A549 (cell line): ENCODE results near the gene HAO2. TPM values are rescaled to one million over a fixed set of nuclear protein-coding genes. Genes with fewer than 3 reads are reported as not detected.

Experiments used
- ATAC-seq, 2 experiments: fragments of 200-7000 bp in 1 of 2; fragments of >200 bp in 1 of 2; cut with Nextera tagmentation in 1 of 2; cut with Tn5 transposase in 1 of 2; 3 replicates each; pipeline versions ENCODE4 v1.8.0 to v1.9.1; 2018 to 2020; ENCODE audit warnings: mild to moderate bottlenecking in 1 of 2, moderate library complexity in 1 of 2
- CTCF ChIA-PET: fragments of 300-600 bp; sonication (Branson Sonifier 250); formaldehyde crosslinking; extraction: SDS; loops from one replicate; lab custom pipeline; 2021; ENCODE audit warnings: antibody characterized with exemption, inconsistent platforms; lab: Yijun Ruan, JAX
- POLR2A ChIA-PET: fragments of 350-600 bp; formaldehyde crosslinking; extraction: SDS; loops from one replicate; lab custom pipeline; 2021; ENCODE audit warnings: antibody characterized with exemption, inconsistent platforms; lab: Yijun Ruan, JAX
- DNase-seq, 2 experiments: peaks; one replicate each; pipeline versions ENCODE4 v3.0.0 to v3.0.0-alpha.2; 2011 to 2016; ENCODE audit warnings: low read depth in 1 of 2, low spot score in 1 of 2
- FAIRE-seq: peaks from 2 replicates; lab custom pipeline; 2011; peaks lifted over from hg19 to GRCh38; lab: Jason Lieb, UNC
- H3K27ac ChIP-seq, 2 experiments: fragments of >200 bp; sonication (Bioruptor Twin); formaldehyde crosslinking; 3 replicates each; pipeline ENCODE4 v1.5.1; 2016 to 2017
- H3K4me1 ChIP-seq: fragments of >200 bp; sonication (Bioruptor Twin); formaldehyde crosslinking; 3 replicates; pipeline ENCODE4 v1.6.1; 2016
- H3K4me2 ChIP-seq: fragments of >200 bp; sonication (Bioruptor Twin); formaldehyde crosslinking; 3 replicates; pipeline ENCODE4 v1.6.1; 2016
- H3K4me3 ChIP-seq: fragments of >200 bp; sonication (Bioruptor Twin); formaldehyde crosslinking; 3 replicates; pipeline ENCODE4 v1.5.1; 2016
- H3K9me3 ChIP-seq: fragments of >200 bp; sonication (Bioruptor Twin); formaldehyde crosslinking; 3 replicates; pipeline ENCODE4 v1.6.1; 2016
- CBX8 ChIP-seq: fragments of 200-600 bp; sonication (generic); IDR thresholded peaks from 2 replicates; pipeline ENCODE4 v1.6.1; 2016
- CHD2 ChIP-seq: fragments of 150-350 bp; IDR thresholded peaks from 2 replicates; pipeline ENCODE4 v1.6.1; 2014; ENCODE audit warnings: low read length; ENCODE audit not compliant: partially characterized antibody
- CHD4 ChIP-seq: fragments of 200-600 bp; sonication (generic); IDR thresholded peaks from 2 replicates; pipeline ENCODE4 v1.6.1; 2016; ENCODE audit warnings: antibody characterized with exemption, mild to moderate bottlenecking, borderline replicate concordance
- EP300 ChIP-seq, 2 experiments: fragments of >200 bp; sonication (Bioruptor Twin); formaldehyde crosslinking; IDR thresholded peaks; 2 replicates in 1 of 2; 3 replicates in 1 of 2; pipeline ENCODE4 v1.6.1; 2016 to 2017
- ESRRA ChIP-seq: fragments of 150-350 bp; IDR thresholded peaks from 2 replicates; pipeline ENCODE4 v1.6.1; 2014; ENCODE audit warnings: mild to moderate bottlenecking, low read length, borderline replicate concordance
- FOSL2 ChIP-seq, 2 experiments: fragments of 450-650 bp in 1 of 2; fragments of >200 bp in 1 of 2; sonication (Bioruptor Twin) in 1 of 2; formaldehyde crosslinking; IDR thresholded peaks; 2 replicates each; pipeline versions ENCODE4 v1.5.0 to v1.6.1; 2016 to 2020; ENCODE audit warnings: mild to moderate bottlenecking in 1 of 2, moderate library complexity in 1 of 2
- GATA3 ChIP-seq: IDR thresholded peaks from 2 replicates; pipeline ENCODE4 v1.6.1; 2012; ENCODE audit warnings: borderline replicate concordance
- HEYL ChIP-seq: fragments of 250-450 bp; sonication (Bioruptor Pico); IDR thresholded peaks from 2 replicates; pipeline ENCODE4 v1.8.0; 2021; ENCODE audit warnings: mild to moderate bottlenecking, moderate library complexity
- HOXA7 ChIP-seq: fragments of 250-450 bp; sonication (Bioruptor Pico); IDR thresholded peaks from 2 replicates; pipeline ENCODE4 v1.5.0; 2020; ENCODE audit warnings: mild to moderate bottlenecking, moderate library complexity
- JUN ChIP-seq, 2 experiments: fragments of >200 bp; sonication (Bioruptor Twin); formaldehyde crosslinking; IDR thresholded peaks; 2 replicates in 1 of 2; 3 replicates in 1 of 2; pipeline ENCODE4 v1.6.1; 2016 to 2017
- JUNB ChIP-seq: fragments of >200 bp; sonication (Bioruptor Twin); formaldehyde crosslinking; IDR thresholded peaks from 2 replicates; pipeline ENCODE4 v1.6.1; 2016
- RAD21 ChIP-seq, 2 experiments: fragments of >200 bp in 1 of 2; sonication (Bioruptor Twin) in 1 of 2; formaldehyde crosslinking in 1 of 2; IDR thresholded peaks in 1 of 2; conservative IDR thresholded peaks in 1 of 2; 2 replicates in 1 of 2; 3 replicates in 1 of 2; pipeline ENCODE4 v1.6.1; 2012 to 2018; ENCODE audit warnings: inconsistent platforms in 1 of 2
- RARB ChIP-seq: fragments of 250-450 bp; sonication (Bioruptor Pico); IDR thresholded peaks from 2 replicates; pipeline ENCODE4 v1.8.0; 2021; ENCODE audit warnings: mild to moderate bottlenecking, moderate library complexity
- RCOR1 ChIP-seq: fragments of 150-350 bp; IDR thresholded peaks from 2 replicates; pipeline ENCODE4 v1.6.1; 2014; ENCODE audit warnings: antibody characterized with exemption, low read length, low read depth
- RNF2 ChIP-seq: fragments of 200-600 bp; sonication (generic); IDR thresholded peaks from 2 replicates; pipeline ENCODE4 v1.6.1; 2016; ENCODE audit warnings: low read depth, mild to moderate bottlenecking, antibody characterized with exemption, moderate library complexity, borderline replicate concordance
- SMC3 ChIP-seq: fragments of >200 bp; sonication (Bioruptor Twin); formaldehyde crosslinking; IDR thresholded peaks from 3 replicates; pipeline ENCODE4 v1.6.1; 2018; ENCODE audit warnings: inconsistent platforms
- ZSCAN20 ChIP-seq: fragments of 250-450 bp; sonication (Bioruptor Pico); IDR thresholded peaks from 2 replicates; pipeline ENCODE4 v1.8.0; 2022; ENCODE audit warnings: mild to moderate bottlenecking, moderate library complexity
- WGBS: methylation state at CpG from one replicate; pipeline ENCODE4 v1.1.6; 2017; ENCODE audit errors: missing lambda C conversion rate; 5-methylcytosine and 5-hydroxymethylcytosine counted together
- polyA plus RNA-seq, 4 experiments: library from polyadenylated mRNA; depleted of rRNA in 3 of 4; stranded (reverse); fragments of >200 nt; fragmentation: RNase III in 1 of 4; extraction: RNeasy Plus Mini Kit Qiagen cat#74134 plus additional on column Dnase treatment in 1 of 4; gene quantifications; 2 replicates in 3 of 4; 3 replicates in 1 of 4; pipeline ENCODE4 v1.2.3, GENCODE V29; 2011 to 2017
- TF ChIP-seq, protein P1 (sequence below): fragments of >200 bp; sonication (Bioruptor Twin); formaldehyde crosslinking; IDR thresholded peaks from 2 replicates; pipeline ENCODE4 v1.6.1; 2016
- TF ChIP-seq, protein P2 (sequence below): fragments of >200 bp; sonication (Bioruptor Twin); formaldehyde crosslinking; IDR thresholded peaks from 3 replicates; pipeline ENCODE4 v1.5.1; 2016
- TF ChIP-seq, protein P3 (sequence below): IDR thresholded peaks from 2 replicates; pipeline ENCODE4 v1.6.1; 2012
- TF ChIP-seq, protein P4 (sequence below): fragments of >200 bp; sonication (Bioruptor Twin); formaldehyde crosslinking; IDR thresholded peaks from 3 replicates; pipeline ENCODE4 v1.6.1; 2016

The HAO2 gene
- polyA plus RNA-seq, 2 of the 4 experiments (the other 2 are of a cell fraction): 0.05 to 0.10 TPM

DNA sequence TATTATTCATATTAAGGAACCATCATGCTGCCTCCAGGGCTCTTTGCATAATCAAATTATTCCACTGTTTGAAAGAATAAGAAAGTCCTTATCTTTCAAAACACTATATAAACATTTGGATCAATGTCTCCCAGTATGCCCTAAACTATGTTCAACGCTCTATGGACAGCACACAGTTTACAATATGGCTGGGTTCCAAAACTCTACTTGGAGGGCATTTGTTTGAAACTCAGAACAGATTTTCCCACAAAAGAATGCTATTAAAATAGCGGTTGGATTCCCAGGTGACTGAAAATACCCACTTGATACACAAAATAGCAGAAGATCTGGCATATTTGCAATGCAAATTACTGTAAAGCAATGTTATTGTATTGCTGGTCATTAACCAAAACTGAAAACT is 3.2 kb downstream of the HAO2 start:
- Histone ChIP-seq H3K4me2 (no peak overlapping the region), H3K4me1 (peaks cover 23% of the 10 kb centered on the region), H3K9me3 (no peaks in the 10 kb centered on the region), H3K4me3 (no peak overlapping the region), H3K27ac (no peak overlapping the region)
- WGBS: 32% methylated on average over 2 of the region's 2 CpGs
- ChIA-PET POLR2A (no interaction called here), CTCF (interaction anchor here (1.0 to 1.3 kb wide), 4 partner anchors 100 to 360 kb away, joined by 3 to 5 read pairs (median 4); no protein-coding TSS in a partner anchor)
- no peak for DNase-seq
- no peak for ATAC-seq
- FAIRE-seq: no peak
- TF ChIP-seq, protein P1, sequence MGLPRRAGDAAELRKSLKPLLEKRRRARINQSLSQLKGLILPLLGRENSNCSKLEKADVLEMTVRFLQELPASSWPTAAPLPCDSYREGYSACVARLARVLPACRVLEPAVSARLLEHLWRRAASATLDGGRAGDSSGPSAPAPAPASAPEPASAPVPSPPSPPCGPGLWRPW: no peak
- TF ChIP-seq ZSCAN20 (CRISPR knock-in tag) (no peak), ESRRA (no peak), GATA3 (no peak), HEYL (CRISPR knock-in tag) (no peak)

DNA sequence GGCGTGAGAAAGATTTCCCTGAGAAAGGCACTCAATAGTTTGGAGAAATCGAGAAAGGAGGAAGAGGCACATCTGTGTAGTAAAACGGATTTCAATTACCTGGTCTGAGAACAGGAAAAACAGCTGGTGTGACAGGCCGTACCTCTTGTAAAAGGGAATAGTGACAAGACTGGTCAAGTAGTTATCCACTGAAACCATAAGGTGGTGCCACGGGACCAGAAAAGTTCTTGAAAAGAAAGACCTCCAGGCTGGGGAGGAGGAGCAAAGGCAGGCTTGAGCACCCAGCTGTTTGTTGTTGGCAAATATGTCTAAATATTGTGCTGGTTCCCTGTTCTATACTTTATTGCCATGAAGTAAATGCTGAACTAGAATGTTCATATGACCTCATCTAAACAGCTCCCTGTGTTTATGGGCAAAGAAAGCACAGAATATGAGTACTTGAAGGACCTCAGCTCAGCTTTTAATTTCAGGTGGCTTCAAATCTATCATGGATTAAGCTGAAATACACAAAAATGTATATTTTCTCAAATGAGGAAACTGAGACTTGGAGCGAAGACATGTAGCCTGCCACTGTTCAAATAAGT is 4.0 kb downstream of the HAO2 start:
- DNase-seq: peak; percentile 46 to 51
- Histone ChIP-seq H3K27ac (peak overlapping the region; percentile 40 to 87; a peak in 4 of 6 replicates), H3K4me3 (no peak overlapping the region), H3K4me1 (peaks cover 23% of the 10 kb centered on the region), H3K4me2 (peak overlapping the region; percentile 70; the same call in 1 of the 3 replicates), H3K9me3 (no peaks in the 10 kb centered on the region)
- peak; percentile 47 to 78; a peak in 3 of 6 replicates for ATAC-seq
- TF ChIP-seq RNF2 (no peak), RCOR1 (no peak), RAD21 (conservative IDR thresholded peaks at IDR 0.05 in 1 of 2, IDR thresholded peaks at IDR 0.05 in 1 of 2) (peak; percentile 49 to 54; a peak in 4 of 5 replicates), CBX8 (no peak), RARB (CRISPR knock-in tag) (no peak), JUN (IDR thresholded peaks at IDR 0.05) (no peak)
- TF ChIP-seq, protein P2, sequence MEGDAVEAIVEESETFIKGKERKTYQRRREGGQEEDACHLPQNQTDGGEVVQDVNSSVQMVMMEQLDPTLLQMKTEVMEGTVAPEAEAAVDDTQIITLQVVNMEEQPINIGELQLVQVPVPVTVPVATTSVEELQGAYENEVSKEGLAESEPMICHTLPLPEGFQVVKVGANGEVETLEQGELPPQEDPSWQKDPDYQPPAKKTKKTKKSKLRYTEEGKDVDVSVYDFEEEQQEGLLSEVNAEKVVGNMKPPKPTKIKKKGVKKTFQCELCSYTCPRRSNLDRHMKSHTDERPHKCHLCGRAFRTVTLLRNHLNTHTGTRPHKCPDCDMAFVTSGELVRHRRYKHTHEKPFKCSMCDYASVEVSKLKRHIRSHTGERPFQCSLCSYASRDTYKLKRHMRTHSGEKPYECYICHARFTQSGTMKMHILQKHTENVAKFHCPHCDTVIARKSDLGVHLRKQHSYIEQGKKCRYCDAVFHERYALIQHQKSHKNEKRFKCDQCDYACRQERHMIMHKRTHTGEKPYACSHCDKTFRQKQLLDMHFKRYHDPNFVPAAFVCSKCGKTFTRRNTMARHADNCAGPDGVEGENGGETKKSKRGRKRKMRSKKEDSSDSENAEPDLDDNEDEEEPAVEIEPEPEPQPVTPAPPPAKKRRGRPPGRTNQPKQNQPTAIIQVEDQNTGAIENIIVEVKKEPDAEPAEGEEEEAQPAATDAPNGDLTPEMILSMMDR: peak; percentile 31; the same call in 2 of the 3 replicates
- ChIA-PET POLR2A (interaction anchor here (1.2 kb wide), 1 partner anchor 232 kb away, joined by 3 read pairs; the partner anchor contains the start of gene WARS2), CTCF (interaction anchor here (0.8 to 2.0 kb wide), 13 partner anchors 81 to 359 kb away, joined by 3 to 11 read pairs (median 4); no protein-coding TSS in a partner anchor)
- WGBS: 34% methylated on average over 6 of the region's 6 CpGs
- FAIRE-seq: no peak

DNA sequence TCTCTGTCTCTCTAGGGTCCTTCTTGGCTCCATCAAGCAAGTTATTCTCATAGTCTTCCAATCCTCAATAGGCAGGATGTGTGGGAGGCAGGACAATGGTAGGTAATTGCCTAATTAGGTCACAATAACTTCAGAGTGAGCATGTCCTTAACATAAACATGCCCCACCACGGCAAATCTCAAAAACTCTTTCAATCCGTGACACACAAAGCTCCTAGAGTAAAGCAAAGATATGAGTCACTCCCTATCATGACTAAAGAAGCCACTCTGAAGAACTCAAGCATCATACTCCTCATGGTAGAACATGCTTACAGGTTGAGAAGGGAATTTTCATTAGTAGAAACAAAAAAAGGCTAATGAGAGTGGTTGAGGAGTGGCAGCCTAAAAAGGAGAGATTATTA is 4.9 kb downstream of the HAO2 start:
- TF ChIP-seq SMC3 (no peak), FOSL2 (IDR thresholded peaks at IDR 0.05) (0 out of 2 replicates have a peak, but pooled peaks have one; percentile 9), FOSL2 (CRISPR knock-in tag; IDR thresholded peaks at IDR 0.05) (peak; percentile 52)
- ChIA-PET POLR2A (no interaction called here), CTCF (interaction anchor here (0.5 to 2.0 kb wide), 8 partner anchors 61 to 301 kb away, joined by 3 to 11 read pairs (median 4); no protein-coding TSS in a partner anchor)
- DNase-seq (peak; percentile 24 to 29), ATAC-seq (peak; percentile 81 to 84), FAIRE-seq (no peak)
- Histone ChIP-seq H3K27ac (peak overlapping the region; percentile 69 to 87), H3K4me2 (peak overlapping the region; percentile 70), H3K9me3 (no peaks in the 10 kb centered on the region), H3K4me1 (peaks cover 23% of the 10 kb centered on the region), H3K4me3 (no peak overlapping the region)
- 0% methylated on average over 2 of the region's 2 CpGs for WGBS

DNA sequence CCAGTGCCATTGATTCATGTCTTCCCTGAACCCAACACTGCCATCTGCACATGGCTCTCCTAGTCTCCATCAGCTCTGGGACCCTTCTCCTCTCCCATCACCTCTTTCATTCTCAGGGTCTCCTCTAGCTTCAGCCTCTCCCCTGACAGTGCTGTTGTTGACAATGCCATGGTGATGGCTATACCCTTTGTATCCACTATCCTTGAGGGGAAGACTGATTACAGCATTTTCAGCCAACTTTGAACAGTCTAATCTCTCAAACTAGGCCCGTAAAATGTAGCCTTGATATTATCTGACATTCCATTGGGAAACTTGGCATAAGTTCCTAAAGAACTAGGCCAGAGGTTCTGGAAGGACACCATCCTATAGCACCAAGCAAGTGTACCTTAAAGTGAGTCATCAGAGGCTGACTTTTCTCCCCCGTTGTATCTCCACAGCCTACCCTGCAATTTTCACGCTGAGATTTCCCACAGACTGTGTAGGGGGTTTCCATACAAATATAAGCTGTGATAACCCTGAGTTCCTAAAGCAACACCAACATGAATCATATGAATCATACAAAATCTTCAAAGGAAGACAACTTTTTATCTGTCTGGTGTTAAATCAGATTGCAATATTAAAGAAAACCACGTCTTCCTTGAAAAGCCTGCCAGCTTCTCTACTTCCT is 5.8 kb downstream of the HAO2 start:
- ATAC-seq: peak; percentile 71 to 84
- Histone ChIP-seq H3K4me1 (peaks cover 23% of the 10 kb centered on the region), H3K4me3 (no peak overlapping the region), H3K4me2 (peak overlapping the region; percentile 70), H3K27ac (peak overlapping the region; percentile 69 to 87), H3K9me3 (no peaks in the 10 kb centered on the region)
- ChIA-PET POLR2A (no interaction called here), CTCF (interaction anchor here (0.8 to 2.0 kb wide), 6 partner anchors 99 to 301 kb away, joined by 3 to 11 read pairs (median 4); no protein-coding TSS in a partner anchor)
- FAIRE-seq: no peak
- TF ChIP-seq, protein P3, sequence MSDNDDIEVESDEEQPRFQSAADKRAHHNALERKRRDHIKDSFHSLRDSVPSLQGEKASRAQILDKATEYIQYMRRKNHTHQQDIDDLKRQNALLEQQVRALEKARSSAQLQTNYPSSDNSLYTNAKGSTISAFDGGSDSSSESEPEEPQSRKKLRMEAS: peak; percentile 18; the same call in 1 of the 2 replicates
- no peak for TF ChIP-seq HOXA7
- TF ChIP-seq EP300 (IDR thresholded peaks at IDR 0.05): peak; percentile 11 to 76; a peak in 3 of 5 replicates
- peak; percentile 82; the same call in 1 of the 2 replicates for TF ChIP-seq GATA3
- TF ChIP-seq FOSL2 (IDR thresholded peaks at IDR 0.05): peak; percentile 57
- 0 out of 2 replicates have a peak, but pooled peaks have one; percentile 36 for TF ChIP-seq FOSL2 (CRISPR knock-in tag; IDR thresholded peaks at IDR 0.05)
- TF ChIP-seq, protein P4, sequence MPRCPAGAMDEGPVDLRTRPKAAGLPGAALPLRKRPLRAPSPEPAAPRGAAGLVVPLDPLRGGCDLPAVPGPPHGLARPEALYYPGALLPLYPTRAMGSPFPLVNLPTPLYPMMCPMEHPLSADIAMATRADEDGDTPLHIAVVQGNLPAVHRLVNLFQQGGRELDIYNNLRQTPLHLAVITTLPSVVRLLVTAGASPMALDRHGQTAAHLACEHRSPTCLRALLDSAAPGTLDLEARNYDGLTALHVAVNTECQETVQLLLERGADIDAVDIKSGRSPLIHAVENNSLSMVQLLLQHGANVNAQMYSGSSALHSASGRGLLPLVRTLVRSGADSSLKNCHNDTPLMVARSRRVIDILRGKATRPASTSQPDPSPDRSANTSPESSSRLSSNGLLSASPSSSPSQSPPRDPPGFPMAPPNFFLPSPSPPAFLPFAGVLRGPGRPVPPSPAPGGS: no peak
- TF ChIP-seq CHD2: no peak
- peak; percentile 83 for TF ChIP-seq JUNB
- peak; percentile 33 to 69; a peak in 3 of 5 replicates for TF ChIP-seq JUN (IDR thresholded peaks at IDR 0.05)
- TF ChIP-seq CHD4: no peak
- WGBS: 0% methylated on average over 4 of the region's 4 CpGs
- DNase-seq: peak; percentile 22 to 52
